Fibroblast of the conjunctiva (primary cell): ENCODE results near the gene SNN.

ENCODE experiments used
- DNase-seq: peaks from one replicate; pipeline ENCODE4 v3.0.0-alpha.2; 2010; ENCODE audit warnings: low read depth

SNN gene

DNA sequence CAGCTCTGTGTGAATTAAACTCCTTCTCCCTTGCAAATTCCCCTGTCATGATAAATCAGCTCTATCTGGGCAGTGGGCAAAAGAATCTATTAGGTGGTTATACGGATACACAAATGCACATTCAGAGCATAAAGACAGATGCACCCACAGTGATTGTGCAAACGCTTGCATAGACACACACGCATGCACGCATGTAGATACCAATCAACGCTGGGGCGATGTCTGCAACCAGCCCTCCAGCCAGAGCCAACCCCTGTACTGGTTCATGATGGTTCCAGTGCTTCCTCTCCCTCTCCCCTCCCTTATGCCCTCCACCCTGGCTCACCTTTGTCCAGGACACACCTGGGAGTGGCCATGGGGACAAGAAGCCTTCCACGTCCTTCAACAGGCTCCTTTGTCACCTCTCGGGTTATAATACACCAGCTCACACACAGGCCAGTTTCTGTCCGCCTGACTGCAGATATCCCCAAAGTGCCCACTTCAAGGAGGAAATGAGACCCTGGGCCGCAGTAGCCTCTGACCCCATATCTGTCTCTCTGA lies 33.1 kb upstream of the SNN start:
- no peak for DNase-seq

DNA sequence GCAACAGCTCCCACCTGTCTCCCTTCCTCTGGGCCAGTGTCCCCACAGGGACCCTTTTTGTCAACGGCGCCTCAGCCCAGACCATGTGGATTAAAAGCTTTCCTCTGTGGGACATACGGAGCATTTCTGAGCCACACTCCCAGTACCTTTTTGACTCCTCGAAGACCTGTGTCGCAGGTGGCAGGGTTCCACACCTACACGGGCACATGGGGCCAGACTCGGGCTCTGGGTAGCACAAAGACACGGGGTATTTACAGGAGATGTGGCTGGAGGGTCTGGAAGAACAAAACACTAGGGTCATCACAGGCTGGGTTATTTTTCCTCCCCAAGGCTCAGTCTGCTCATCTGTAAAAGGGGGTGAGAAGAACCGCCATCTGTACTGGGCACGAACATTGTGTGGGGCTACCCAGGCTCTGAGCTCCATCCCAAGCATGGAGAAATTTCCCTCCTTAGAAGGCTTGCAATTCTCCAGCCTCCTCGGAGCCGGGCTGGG lies 32.5 kb upstream of the SNN start:
- DNase-seq = no peak

DNA sequence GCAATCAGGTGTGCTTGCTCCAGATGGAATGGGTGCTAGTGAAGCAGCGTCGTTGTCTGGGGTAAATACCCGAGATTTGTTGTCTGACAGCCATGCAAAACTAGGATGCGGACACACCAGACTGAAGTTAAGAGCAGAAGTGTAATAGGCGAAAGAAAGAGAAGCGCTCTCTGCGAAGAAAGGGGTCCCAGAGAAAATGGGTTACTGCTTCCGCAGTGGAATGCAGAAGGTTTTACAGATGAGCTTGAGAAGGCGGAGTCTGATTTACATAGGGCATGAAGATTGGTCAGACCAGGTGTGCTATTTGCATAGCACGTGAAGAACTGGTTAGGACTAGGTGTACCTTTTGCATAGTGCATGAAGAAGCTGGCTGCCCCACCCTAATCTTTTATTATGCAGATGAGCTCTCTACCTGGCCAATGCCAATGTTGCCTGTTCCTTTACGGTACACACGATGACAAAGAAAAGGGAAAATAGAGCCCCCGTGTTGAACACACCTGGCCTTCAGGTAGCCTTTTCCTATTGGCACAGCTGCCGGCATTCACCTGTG lies 32.0 kb upstream of the SNN start:
- DNase-seq = no peak

DNA sequence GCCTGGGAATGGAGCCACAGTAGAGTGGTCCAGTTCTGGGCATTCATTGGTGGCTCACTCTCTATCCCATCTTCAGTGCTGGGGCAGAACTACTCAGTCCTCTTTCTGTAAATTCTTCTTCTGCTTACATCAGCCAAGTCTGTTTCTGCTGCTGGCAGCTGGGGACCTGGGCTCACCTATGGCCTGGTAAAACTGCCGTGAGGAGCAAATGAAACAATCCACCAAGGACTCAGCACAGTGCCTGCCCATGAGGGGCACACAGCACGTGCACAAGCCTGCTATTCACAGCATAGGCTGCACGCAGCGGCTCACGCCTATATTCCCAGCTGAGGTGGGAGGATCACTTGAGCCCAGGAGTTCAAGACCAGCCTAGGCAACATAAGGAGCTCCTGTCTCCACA lies 30.9 kb upstream of the SNN start:
- no peak for DNase-seq

DNA sequence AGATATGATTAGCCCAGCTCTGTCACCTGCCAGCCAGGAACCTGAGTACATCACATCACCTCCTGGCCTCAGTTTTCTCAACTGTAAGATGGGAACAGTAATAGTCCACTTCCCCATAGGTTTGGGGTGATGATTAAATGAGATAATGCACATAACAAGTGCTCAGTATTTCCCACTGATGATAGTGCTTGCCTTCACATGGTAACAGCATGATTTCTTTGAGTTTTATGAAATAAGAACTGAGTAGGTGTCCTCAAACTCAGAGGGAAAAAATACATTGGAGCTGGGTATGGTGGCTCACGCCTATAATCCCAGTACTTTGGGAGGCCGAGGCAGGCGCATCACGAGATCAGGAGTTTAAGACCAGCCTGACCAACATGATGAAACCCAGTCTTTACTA lies 30.1 kb upstream of the SNN start:
- no peak for DNase-seq

DNA sequence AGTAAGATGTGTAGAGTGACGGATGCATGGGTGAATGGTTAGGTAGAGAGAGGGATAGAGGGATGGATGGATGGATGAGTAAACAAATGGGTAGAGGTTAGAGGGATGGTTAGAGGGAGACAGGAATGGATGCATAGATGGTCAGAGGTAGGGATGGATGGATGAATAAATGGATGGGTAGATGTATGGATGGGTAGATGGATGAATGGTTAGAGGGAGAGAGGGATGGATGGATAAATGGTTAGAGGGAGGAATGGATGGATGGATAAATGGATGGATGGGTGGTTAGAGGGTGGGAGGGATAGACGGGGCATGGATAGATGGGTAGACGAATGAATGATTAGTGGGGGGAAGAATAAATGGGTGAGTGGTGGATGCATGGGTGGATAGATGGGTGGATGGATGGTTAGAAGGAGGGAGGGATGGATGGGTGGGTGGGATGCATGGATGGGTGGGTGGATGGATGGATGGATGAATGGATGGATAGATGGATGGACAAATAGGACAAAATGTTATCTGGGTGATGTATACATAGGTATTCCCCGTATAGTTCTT lies 29.2 kb upstream of the SNN start:
- no peak for DNase-seq

DNA sequence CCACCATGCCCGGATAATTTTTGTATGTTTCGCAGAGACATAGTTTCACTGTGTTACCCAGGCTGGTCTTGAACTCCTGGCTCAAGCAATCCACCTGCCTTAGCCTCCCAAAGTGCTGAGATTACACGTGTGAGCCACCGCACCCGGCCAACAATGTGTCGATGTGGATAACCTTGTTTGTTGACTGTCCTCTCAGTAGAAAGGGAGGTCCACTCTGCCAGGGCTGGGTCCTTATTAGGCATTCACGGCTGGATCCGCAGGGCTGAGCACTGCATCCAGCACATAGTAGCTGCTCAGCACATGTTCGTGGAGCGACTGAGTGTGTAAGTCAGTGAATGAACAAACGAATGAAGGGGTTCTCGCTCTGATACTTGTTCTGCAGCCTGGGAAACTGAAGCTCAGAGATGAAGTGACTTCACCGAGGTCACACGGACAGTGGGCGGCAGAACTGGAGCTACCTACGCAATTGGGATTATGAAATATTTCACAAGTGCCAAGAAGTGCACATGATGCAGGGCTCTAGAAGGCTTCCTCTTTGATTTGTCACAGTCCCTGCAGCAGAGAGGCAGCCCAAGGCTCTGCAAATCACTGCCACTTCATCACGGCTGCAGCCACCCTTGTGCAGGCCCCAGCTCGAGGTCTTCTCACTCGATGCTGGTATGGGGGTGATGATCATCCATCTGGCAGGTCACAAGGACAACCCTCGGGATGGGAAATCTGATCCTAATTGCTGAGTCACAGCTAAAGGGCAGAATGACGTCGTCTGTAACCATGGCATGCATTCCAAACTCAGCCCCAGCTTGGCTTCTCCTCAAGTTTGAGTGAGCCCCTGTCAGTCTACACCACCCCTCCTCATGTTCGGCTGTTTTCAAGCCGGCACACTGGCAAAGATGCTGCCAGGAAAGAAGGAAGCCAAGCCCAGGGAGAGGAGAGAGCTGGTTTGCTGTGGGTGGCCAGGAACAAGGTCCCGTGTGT lies 28.0 kb upstream of the SNN start:
- DNase-seq = peak; percentile 97

DNA sequence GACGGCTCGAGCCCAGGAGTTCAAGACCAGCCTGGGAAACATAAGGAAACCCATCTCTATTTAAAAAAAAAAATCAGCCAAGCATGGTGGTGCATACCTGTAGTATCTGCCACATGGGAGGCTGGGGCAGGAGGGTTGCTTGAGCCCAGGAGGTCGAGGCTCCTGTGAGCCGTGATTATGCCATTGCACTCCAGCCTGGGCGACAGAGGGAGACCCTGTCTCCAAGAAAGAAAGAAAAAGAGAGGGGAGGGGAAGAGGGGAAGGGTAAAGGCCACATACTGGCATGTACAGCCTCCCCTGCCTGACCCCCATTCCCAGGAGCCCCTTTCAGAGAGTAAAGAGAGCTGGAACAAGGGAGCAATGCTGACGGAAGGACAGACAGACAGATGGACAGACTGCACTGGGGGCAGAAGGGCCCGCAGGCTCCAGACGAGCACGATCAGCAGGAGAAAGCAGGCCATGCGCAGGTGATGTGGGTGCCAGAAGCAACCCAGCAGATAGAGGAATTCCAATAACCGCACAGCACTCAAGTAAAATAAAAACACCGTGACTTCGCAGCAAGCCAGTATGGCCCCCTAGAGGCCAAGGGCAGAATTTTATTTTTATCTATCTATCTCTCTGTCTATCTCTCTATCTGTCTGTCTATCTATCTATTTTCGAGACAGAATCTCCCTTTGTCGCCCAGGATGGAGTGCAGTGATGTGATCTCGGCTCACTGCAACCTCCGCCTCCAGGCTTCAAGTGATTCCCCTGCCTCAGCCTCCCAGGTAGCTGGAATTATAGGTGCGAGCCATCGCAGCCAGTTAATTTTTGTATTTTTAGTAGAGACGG lies 27.1 kb upstream of the SNN start:
- DNase-seq = peak; percentile 73

DNA sequence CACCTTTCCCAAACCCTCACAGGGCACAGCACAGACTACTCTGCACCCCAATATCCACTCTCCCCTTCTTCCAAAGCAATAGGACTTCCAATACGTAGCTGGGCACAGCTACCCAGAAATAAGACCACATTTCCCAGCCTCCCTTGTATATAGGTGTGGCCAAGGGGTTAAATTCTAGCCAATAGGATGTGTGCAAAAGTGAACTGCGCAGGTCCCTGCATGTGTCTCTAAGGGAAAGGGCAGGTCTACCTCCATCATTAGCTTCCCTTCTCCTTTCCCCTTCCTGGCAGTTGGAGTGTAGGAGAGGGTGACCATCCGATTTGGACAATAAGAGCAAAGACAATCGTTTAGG lies 25.5 kb upstream of the SNN start:
- no peak for DNase-seq

DNA sequence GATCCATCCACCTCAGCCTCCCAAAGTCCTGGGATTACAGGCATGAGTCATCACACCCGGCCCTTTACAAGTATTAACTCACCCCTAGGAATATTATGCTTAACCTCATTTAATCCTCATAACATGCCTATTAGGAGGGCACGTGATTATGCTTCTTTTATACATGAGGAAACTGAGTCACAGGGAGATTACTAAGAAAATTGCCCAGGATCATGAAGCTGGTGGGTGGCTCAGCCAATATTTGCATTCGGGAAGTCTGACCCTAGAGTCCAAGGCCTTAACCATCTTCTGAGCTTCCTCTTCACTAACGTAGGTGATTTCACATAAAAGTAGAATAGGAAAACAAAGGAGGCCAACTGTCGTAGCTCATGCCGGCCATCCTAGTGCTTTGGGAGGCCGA lies 19.0 kb upstream of the SNN start:
- DNase-seq = no peak

DNA sequence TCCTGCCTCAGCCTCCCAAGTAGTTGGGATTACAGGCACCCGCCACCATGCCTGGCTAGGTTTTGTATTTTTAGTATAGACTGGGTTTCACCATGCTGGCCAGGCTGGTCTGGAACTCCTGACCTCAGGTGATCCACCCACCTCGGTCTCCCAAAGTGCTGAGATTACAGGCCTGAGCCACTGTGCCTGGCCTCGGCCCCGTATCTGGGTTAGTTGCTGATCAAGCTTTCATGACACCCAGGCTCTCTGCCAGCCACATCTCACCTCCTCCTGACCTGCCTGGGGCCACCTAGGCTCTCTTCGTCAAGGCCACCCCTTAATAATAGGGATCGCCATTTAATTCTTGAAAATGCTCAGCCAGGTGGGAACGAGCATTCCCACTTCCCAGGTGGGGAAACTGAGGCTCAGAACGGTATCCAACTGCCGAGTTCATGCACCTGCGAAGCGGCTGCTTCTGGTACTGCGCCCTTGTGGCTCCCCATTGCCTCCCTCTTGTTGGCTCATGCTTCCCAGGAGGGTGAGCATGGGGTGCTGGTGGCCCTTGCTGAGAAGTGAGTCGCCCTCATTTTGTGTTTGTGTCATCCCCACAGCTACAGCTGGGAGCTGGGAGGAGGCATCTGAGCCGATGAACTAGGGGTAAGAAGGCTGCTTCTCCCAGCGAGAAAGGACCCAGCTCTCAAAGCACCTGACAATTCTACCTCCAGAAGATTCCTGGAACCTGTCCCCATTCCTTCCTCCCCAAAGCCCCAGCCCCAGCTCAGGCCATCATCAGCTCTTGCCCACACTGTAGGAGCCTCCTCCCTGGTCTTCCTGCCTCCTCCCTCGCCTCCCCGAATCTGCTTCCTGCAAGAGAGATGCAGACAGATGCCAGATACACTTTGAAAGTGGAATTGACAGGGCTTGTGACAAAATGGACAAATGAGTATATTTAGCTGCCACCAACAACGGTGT lies 17.3 kb upstream of the SNN start:
- DNase-seq = no peak

DNA sequence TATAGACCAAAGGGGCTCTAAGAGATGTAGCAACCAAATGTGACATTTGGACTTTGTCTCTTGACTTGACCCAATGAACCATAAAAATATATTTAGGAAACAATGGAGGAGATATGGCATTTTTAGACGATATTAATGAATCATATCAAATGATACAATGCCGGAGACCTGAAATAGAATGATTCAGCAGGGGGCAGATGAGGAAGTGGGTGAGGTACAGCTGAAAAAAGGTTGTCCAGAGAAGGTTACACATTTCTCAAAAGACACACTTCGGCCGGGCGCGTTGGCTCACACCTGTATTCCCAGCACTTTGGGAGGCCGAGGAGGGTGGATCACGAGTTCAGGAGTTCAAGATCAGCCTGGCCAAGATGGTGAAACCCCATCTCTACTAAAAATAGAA lies 16.5 kb upstream of the SNN start:
- DNase-seq = no peak

DNA sequence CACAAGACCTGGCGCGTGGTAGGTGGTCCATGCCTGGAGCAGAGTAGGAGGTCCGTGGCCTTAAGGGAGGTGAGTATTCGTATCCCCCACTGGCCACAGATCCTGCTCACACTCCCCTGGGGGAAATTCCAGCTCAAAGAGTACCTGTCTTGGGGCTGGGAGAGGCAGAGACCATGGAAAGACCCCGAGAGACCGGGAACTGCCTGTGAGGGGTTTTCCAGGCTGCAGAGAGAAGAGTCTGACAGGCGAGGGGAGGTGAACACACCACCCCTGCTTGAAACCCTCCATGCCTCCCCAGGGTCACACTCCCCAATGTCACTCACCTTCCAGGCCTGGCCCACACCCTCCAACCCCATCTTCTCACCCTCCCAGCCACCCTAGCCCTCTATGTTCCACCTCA lies 12.6 kb upstream of the SNN start:
- DNase-seq = no peak

DNA sequence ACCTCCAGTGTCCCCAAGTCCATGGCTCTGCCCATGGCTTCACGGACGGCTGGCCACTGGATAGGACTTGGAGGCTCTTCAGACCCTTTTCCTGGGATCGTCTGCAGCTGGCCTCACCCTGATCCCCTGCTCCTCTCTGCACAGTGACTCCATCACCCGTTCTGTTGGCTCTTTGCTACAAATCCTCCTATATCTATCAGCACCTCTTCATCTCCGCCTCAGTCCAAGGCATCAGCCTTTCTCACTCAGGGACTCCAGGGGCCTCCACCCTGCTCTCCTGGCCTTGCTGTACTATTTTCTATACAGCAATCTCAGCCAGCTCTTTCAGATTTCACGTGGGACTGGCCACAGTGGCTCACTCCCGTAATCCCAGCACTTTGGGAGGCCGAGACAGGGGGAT lies 10.7 kb upstream of the SNN start:
- no peak for DNase-seq

DNA sequence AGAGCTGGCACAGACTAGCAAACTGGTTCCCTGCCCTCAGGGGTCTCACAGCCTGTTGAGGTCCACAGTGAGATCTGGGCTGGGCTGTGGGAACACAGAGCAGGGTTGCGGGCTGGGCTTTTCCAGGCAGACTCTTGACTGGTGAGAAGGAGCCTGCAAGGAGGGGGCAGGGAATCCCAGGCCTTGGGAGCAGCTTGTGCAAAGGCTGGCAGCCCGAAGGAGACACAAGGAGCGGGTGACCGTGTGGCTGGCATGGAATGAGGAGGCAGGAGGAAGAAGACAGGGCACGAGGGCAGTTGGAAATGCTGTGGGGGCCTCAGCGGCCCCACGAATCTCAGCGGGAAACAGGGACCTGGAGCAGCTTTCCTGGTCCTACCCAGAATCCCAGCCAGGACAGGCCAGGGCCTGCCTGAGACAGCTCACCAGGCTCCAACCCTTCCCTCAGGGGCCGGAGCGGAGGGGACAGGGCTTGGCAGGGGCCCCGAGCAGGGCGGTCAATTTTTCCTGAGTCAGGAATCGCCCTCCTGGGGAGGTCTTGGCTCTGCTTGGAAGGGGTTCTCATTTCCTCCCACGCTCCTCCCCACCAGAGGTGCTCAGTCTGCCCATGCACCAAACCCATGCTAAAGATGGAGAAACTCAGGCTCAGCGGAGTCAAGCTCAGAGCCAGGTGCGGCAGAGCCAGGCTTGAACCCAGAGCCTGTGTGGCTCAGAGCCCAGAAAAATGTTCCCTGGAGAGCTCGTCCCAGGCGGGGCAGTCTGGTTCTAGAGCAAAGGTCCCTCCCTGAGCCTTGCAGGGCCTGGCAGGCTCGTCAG lies 9.2 kb upstream of the SNN start:
- DNase-seq = no peak

DNA sequence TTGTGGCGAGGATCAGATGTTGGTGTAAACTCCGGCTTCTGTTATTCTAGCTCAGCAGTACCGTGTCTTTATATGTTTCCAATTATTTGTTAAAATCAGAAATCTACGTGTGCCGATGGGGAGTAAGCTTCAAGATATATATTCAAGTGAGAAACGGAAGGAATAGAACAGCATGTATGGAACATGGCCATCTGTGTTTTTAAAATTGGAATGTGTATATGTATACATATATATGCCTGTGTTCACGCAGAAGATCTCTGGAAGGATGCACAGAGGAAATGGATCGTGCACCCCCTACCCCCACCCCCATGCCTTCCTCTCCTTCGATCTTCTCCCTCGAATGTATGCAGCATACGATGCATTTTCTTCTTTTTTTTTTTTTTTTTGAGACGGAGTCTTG lies 7.7 kb upstream of the SNN start:
- no peak for DNase-seq

DNA sequence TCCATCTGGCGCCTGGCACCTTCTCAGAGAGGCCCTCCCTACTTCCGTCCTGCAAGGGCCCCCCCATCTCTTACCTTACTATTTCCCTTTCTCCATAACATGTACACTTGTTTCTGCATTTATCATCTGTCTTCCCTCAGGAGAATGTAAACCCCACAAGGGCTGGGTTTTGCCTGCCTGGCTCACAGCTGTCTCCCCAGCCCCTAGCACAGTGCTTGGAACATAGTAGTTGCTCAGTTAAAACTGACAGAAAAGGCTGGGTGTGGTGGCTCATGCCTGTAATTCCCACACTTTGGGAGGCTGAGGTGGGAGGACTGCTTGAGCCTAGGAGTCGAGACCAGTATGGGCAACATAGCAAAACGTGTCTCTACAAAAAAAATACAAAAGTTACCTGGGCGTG lies 5.7 kb upstream of the SNN start:
- no peak for DNase-seq

DNA sequence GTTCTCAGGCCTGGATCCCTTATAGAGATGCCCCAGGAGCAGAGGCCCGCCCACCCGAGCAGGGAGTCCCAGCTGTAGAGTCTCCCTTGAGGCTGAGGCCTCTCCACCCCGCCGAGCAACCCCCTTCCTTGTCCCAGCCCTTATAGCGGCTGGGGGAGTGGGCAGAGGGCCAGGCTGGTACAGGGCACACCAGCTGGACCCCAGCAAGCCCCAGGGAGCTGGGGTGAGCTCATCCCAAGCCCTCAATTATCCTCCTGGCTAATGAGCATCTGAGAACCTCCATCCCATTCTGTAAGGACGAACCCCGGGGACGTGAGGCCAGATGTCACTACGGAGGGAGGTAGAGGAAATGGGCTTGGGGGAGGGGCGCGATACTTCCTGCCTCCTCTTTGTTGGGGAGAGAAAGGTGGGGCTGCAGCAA lies 3.2 kb upstream of the SNN start:
- DNase-seq = no peak

DNA sequence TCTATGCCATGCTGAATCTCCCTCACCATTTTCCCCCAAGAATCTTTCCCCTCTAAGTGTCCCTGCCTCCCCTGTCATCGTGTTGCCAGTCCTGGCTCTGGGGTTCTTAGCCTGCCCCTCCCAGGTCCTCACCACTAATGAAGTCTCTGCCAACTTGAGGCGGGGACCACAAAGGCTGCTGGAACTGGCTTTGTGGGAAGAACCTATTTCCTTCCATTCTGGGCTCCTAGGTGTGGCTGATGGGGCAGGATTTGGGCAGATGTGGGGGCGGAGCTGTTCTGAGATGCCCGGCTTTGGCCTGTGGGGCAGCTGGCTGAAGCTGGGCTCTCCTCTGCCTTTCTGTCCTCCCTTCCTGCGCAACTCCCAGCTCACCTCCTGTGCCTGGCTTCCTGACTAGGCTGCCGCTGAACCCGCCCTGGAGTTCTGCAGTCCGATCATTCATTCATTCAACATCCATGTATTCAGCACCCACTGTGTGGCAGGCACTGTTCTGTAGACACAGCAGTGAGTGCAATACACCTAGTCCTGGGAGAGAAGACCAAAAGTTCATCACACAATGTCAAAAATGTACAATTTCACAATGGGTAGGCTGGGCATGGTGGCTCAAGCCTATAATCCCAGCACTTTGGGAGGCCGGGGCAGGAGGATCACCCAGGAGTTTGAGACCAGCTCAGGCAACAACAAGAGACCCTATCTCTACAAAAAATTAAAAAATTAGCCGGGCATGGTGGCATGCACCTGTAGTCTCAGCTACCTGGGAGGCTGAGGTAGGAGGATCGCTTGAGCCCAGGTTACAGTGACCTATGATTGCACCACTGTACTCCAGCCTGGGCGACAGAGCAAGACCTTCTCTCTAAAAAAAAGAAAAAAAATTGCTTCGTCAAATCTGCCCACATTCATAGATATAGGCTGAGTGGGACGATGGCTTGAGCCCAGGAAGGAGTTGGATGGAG lies 1.9 kb upstream of the SNN start:
- DNase-seq = no peak
